ENCODE measurements around the gene TOX3. TPM values are rescaled to one million over a fixed set of nuclear protein-coding genes. Genes with fewer than 3 reads are reported as not detected.

TOX3 gene
- total and polyA plus RNA-seq, 2 of the 13 experiments (the other 11 are each of a cell fraction or from before 2014, with no cell fraction given), result 14.5 to 98.6 TPM

- TF ChIP-seq TIGD3 (CRISPR knock-in tag; IDR thresholded peaks at IDR 0.05; ENCODE audit: borderline replicate concordance), result 0 out of 2 replicates have a peak, but pooled peaks have one; percentile 57
- peak; percentile 53; the same call in 1 of the 2 replicates for TF ChIP-seq ZNF317 (CRISPR knock-in tag; IDR thresholded peaks at IDR 0.05)
- TF ChIP-seq RXRB (CRISPR knock-in tag; IDR thresholded peaks at IDR 0.05; ENCODE audit: borderline replicate concordance), result no peak
- peak; percentile 71 for TF ChIP-seq MEF2D (CRISPR knock-in tag; IDR thresholded peaks at IDR 0.05)
- TF ChIP-seq ZNF20 (CRISPR knock-in tag; IDR thresholded peaks at IDR 0.05), result 0 out of 2 replicates have a peak, but pooled peaks have one; percentile 45
- no peak for TF ChIP-seq ATM (IDR thresholded peaks at IDR 0.05; ENCODE audit: borderline replicate concordance)
- TF ChIP-seq ZNF292 (CRISPR knock-in tag; IDR thresholded peaks at IDR 0.05; ENCODE audit: borderline replicate concordance, low read depth), result 0 out of 2 replicates have a peak, but pooled peaks have one; percentile 34
- no peak for TF ChIP-seq ZNF510 (CRISPR knock-in tag; IDR thresholded peaks at IDR 0.05; ENCODE audit: low read depth)
- TF ChIP-seq ZNF660 (CRISPR knock-in tag; IDR thresholded peaks at IDR 0.05; ENCODE audit: borderline replicate concordance, low read depth), result no peak
- peak; percentile 22; the same call in 1 of the 2 replicates for TF ChIP-seq SRY (CRISPR knock-in tag; IDR thresholded peaks at IDR 0.05)
- TF ChIP-seq, protein P1, sequence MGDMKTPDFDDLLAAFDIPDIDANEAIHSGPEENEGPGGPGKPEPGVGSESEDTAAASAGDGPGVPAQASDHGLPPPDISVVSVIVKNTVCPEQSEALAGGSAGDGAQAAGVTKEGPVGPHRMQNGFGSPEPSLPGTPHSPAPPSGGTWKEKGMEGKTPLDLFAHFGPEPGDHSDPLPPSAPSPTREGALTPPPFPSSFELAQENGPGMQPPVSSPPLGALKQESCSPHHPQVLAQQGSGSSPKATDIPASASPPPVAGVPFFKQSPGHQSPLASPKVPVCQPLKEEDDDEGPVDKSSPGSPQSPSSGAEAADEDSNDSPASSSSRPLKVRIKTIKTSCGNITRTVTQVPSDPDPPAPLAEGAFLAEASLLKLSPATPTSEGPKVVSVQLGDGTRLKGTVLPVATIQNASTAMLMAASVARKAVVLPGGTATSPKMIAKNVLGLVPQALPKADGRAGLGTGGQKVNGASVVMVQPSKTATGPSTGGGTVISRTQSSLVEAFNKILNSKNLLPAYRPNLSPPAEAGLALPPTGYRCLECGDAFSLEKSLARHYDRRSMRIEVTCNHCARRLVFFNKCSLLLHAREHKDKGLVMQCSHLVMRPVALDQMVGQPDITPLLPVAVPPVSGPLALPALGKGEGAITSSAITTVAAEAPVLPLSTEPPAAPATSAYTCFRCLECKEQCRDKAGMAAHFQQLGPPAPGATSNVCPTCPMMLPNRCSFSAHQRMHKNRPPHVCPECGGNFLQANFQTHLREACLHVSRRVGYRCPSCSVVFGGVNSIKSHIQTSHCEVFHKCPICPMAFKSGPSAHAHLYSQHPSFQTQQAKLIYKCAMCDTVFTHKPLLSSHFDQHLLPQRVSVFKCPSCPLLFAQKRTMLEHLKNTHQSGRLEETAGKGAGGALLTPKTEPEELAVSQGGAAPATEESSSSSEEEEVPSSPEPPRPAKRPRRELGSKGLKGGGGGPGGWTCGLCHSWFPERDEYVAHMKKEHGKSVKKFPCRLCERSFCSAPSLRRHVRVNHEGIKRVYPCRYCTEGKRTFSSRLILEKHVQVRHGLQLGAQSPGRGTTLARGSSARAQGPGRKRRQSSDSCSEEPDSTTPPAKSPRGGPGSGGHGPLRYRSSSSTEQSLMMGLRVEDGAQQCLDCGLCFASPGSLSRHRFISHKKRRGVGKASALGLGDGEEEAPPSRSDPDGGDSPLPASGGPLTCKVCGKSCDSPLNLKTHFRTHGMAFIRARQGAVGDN (CRISPR knock-in tag; IDR thresholded peaks at IDR 0.05), result peak; percentile 77
- TF ChIP-seq, protein P2, sequence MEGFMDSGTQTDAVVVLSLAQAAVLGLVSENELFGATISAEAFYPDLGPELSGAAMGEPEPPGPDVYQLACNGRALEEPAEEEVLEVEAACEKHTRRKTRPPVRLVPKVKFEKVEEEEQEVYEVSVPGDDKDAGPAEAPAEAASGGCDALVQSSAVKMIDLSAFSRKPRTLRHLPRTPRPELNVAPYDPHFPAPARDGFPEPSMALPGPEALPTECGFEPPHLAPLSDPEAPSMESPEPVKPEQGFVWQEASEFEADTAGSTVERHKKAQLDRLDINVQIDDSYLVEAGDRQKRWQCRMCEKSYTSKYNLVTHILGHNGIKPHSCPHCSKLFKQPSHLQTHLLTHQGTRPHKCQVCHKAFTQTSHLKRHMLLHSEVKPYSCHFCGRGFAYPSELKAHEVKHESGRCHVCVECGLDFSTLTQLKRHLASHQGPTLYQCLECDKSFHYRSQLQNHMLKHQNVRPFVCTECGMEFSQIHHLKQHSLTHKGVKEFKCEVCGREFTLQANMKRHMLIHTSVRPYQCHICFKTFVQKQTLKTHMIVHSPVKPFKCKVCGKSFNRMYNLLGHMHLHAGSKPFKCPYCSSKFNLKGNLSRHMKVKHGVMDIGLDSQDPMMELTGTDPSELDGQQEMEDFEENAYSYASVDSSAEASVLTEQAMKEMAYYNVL (CRISPR knock-in tag; IDR thresholded peaks at IDR 0.05; ENCODE audit: borderline replicate concordance), result no peak
- TF ChIP-seq ZNF674 (CRISPR knock-in tag; IDR thresholded peaks at IDR 0.05; ENCODE audit: low read depth), result no peak
- TF ChIP-seq ZFP36L1 (CRISPR knock-in tag; IDR thresholded peaks at IDR 0.05), result no peak
- no peak for TF ChIP-seq HHEX (CRISPR knock-in tag; IDR thresholded peaks at IDR 0.05)
- 0 out of 2 replicates have a peak, but pooled peaks have one; percentile 7 for TF ChIP-seq ETV5 (CRISPR knock-in tag; IDR thresholded peaks at IDR 0.05; ENCODE audit: borderline replicate concordance)
- no peak for TF ChIP-seq POLR2A (IDR thresholded peaks at IDR 0.05; ENCODE audit: insufficient read depth in 1 of 2, low read depth in 2 of 2, low read length in 2 of 2)
- TF ChIP-seq TERF1 (CRISPR knock-in tag; IDR thresholded peaks at IDR 0.05), result no peak
- TF ChIP-seq THRA (CRISPR knock-in tag; IDR thresholded peaks at IDR 0.05; ENCODE audit: borderline replicate concordance), result no peak
Measured at GRCh38 chr16:52545222-52545897, 1.6 kb downstream of the TOX3 start (continued).
